Tibial nerve (tissue), 4 donors: ENCODE results near the gene ST3GAL3. TPM values are rescaled to one million over a fixed set of nuclear protein-coding genes. Genes with fewer than 3 reads are reported as not detected.

Source experiments
- DNase-seq, 2 donors: peaks; one replicate each; pipeline ENCODE4 v3.0.0-alpha.2; 2019; ENCODE audit warnings: low spot score in 2 of 2
- H3K27ac ChIP-seq, 4 donors: fragments of 200-600 bp; sonication (generic) in 3 of 4; one replicate each; pipeline ENCODE4 v1.5.1; 2017 to 2019; ENCODE audit warnings: mild to moderate bottlenecking in 1 of 4
- H3K27me3 ChIP-seq, 2 donors: fragments of 200-600 bp; sonication (generic) in 1 of 2; one replicate each; pipeline versions ENCODE4 v1.5.1 to v1.6.0; 2017 to 2019
- H3K36me3 ChIP-seq, 3 donors: fragments of 200-600 bp; sonication (generic); one replicate each; pipeline ENCODE4 v1.5.1; 2018 to 2019
- H3K4me1 ChIP-seq, 4 donors: fragments of 200-600 bp; sonication (generic) in 3 of 4; one replicate each; pipeline ENCODE4 v1.5.1; 2017 to 2019
- H3K4me3 ChIP-seq, 4 donors: fragments of 200-600 bp; sonication (generic) in 3 of 4; one replicate each; pipeline ENCODE4 v1.5.1; 2017 to 2019; ENCODE audit warnings: mild to moderate bottlenecking in 1 of 4, moderate library complexity in 1 of 4
- H3K9me3 ChIP-seq, 4 donors: fragments of 200-600 bp; sonication (generic) in 3 of 4; one replicate each; pipeline ENCODE4 v1.5.1; 2017 to 2019
- EP300 ChIP-seq, 2 donors: sonication (generic); formaldehyde crosslinking; IDR thresholded peaks; one replicate each; pipeline ENCODE4 v1.6.1; 2017; ENCODE audit warnings: antibody characterized with exemption in 2 of 2, mild to moderate bottlenecking in 1 of 2
- POLR2A ChIP-seq, 2 donors: fragments of 450-650 bp; IDR thresholded peaks; one replicate each; pipeline ENCODE4 v1.6.1; 2017; ENCODE audit warnings: antibody characterized with exemption in 2 of 2, mild to moderate bottlenecking in 2 of 2, moderate library complexity in 2 of 2
- WGBS, 2 donors: methylation state at CpG; one replicate each; pipeline ENCODE4 v1.1.5; 2018; 5-methylcytosine and 5-hydroxymethylcytosine counted together
- total RNA-seq, 4 donors: library from RNA; depleted of rRNA; stranded (reverse); fragments of >200 nt; gene quantifications; one replicate each; pipeline ENCODE4 v1.1.0, GENCODE V29; 2016
- TF ChIP-seq, protein P1 (sequence below), 5 experiments: fragments of 200-600 bp in 3 of 5; fragments of 450-650 bp in 2 of 5; sonication (generic) in 3 of 5; IDR thresholded peaks; one replicate each; pipeline ENCODE4 v1.5.1; 2016 to 2019; ENCODE audit warnings: antibody characterized with exemption in 5 of 5, mild to moderate bottlenecking in 3 of 5, moderate library complexity in 2 of 5

Gene ST3GAL3
- total RNA-seq, 4 donors from 2014 or later, result 20.7 to 27.0 (median 24.1) TPM

DNA sequence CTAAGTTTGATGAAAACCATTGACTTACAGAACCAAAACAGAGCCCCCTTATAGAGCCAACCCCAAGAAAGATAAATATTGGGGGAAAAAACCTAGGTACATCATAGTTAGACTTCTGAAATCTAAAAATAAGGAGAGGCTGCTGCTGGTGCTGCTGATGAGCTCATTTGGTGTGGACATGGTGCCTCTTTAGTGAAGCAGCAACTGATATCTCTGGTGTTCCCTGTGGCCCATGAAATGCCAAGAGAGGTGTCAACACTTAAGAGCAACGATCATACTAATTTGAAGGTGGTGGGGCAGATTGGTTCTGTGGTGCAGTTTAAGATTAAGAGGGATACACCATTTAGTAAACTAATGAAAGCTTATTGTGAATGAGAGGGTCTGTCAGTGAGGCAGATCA, 35.9 kb downstream of the ST3GAL3 start:
- 81 to 90% methylated on average over 1 of the region's 1 CpG for WGBS, 2 donors
- no peak overlapping the region for H3K4me3 ChIP-seq
- H3K36me3 ChIP-seq, result peaks cover 0 to 49% (median 0%) of the 10 kb centered on the region in 3 donors
- H3K9me3 ChIP-seq, result no peaks in the 10 kb centered on the region
- no peak for DNase-seq
- no peaks in the 10 kb centered on the region for H3K27me3 ChIP-seq
- H3K27ac ChIP-seq, result no peak overlapping the region
- no peaks in the 10 kb centered on the region for H3K4me1 ChIP-seq
- TF ChIP-seq, protein P1, sequence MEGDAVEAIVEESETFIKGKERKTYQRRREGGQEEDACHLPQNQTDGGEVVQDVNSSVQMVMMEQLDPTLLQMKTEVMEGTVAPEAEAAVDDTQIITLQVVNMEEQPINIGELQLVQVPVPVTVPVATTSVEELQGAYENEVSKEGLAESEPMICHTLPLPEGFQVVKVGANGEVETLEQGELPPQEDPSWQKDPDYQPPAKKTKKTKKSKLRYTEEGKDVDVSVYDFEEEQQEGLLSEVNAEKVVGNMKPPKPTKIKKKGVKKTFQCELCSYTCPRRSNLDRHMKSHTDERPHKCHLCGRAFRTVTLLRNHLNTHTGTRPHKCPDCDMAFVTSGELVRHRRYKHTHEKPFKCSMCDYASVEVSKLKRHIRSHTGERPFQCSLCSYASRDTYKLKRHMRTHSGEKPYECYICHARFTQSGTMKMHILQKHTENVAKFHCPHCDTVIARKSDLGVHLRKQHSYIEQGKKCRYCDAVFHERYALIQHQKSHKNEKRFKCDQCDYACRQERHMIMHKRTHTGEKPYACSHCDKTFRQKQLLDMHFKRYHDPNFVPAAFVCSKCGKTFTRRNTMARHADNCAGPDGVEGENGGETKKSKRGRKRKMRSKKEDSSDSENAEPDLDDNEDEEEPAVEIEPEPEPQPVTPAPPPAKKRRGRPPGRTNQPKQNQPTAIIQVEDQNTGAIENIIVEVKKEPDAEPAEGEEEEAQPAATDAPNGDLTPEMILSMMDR (IDR thresholded peaks at IDR 0.05), result no peak
- TF ChIP-seq EP300 (IDR thresholded peaks at IDR 0.05) (no peak), POLR2A (IDR thresholded peaks at IDR 0.05) (no peak)

DNA sequence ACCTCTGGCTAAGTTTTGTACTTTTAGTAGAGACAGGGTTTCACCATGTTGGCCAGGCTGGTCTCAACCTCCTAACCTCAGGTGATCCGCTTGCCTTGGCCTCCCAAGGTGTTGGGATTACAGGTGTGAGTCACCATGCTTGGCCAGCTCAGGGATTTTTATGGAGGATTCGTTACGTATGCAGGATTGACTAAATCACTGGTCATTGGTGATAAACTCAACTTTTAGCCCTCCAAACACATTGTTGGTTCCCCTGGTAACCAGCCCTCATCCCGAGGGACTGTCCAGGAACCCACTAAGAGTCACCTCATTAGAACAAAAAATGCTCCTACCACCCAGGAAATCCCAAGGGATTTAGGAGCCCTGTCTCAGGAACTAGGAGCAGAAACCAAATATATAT, 40.4 kb downstream of the ST3GAL3 start:
- DNase-seq, result no peak
- TF ChIP-seq POLR2A (IDR thresholded peaks at IDR 0.05) (no peak), EP300 (IDR thresholded peaks at IDR 0.05) (no peak)
- TF ChIP-seq, protein P1 (IDR thresholded peaks at IDR 0.05), result no peak

DNA sequence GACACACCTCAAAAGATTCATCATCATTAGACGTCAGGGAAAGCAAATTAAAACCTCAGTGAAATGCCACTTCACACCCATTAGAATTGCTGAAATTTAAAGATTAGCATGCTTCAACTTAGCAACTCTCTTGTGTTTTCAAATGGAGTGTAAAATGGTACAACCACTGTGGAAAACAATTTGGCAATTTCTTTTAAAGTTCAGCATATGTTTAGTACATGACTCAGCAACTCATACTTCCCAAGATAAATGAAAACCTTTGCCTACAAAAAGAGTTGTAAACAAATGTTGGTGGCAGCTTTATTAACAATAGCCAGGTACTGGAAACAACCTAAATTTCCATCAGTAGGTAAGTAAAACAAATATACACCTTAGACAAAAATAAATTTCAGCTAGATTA, 42.7 kb downstream of the ST3GAL3 start:
- no peaks in the 10 kb centered on the region for H3K4me1 ChIP-seq
- TF ChIP-seq, protein P1 (IDR thresholded peaks at IDR 0.05), result no peak
- TF ChIP-seq EP300 (IDR thresholded peaks at IDR 0.05) (no peak), POLR2A (IDR thresholded peaks at IDR 0.05) (no peak)
- no peak overlapping the region for H3K4me3 ChIP-seq
- DNase-seq, result no peak
- peaks cover 0 to 18% (median 0%) of the 10 kb centered on the region in 3 donors for H3K36me3 ChIP-seq
- 89 to 93% methylated on average over 1 of the region's 1 CpG for WGBS, 2 donors
- no peak overlapping the region for H3K27ac ChIP-seq
- no peaks in the 10 kb centered on the region for H3K9me3 ChIP-seq
- no peaks in the 10 kb centered on the region for H3K27me3 ChIP-seq

More for the DNA sequence above, 40.4 kb downstream of the ST3GAL3 start:
- no peaks in the 10 kb centered on the region for H3K27me3 ChIP-seq
- no peaks in the 10 kb centered on the region for H3K9me3 ChIP-seq
- H3K4me3 ChIP-seq, result no peak overlapping the region
- no peaks in the 10 kb centered on the region for H3K4me1 ChIP-seq
- H3K27ac ChIP-seq, result no peak overlapping the region
- H3K36me3 ChIP-seq, result peaks cover 0 to 24% (median 0%) of the 10 kb centered on the region in 3 donors
- 97 to 100% methylated on average over 4 of the region's 4 CpGs for WGBS, 2 donors

DNA sequence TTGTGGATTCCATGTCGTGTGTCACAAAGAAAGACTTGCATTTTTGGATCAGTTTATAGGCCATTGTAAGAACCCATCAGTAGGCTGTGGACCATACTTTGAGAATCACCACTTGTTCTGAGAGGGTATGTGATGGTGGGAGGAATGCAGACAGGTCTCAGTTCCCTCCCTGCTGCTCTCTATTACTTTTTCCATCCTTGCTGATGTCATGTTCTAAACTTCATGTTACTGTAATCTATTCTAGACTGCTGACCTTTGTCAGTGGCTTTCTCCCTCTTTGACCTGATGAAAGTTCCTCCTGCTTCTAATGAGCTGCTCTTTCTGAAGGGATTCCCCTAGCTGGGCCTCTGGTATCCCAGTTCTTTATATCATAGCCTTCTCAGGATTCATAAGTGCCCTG, 46.1 kb downstream of the ST3GAL3 start:
- TF ChIP-seq, protein P1 (IDR thresholded peaks at IDR 0.05), result no peak
- TF ChIP-seq POLR2A (IDR thresholded peaks at IDR 0.05), result no peak
- TF ChIP-seq EP300 (IDR thresholded peaks at IDR 0.05), result no peak
- Histone ChIP-seq H3K36me3 (peaks cover 0 to 9% (median 0%) of the 10 kb centered on the region in 3 donors), H3K27me3 (no peaks in the 10 kb centered on the region), H3K27ac (no peak overlapping the region), H3K4me1 (no peaks in the 10 kb centered on the region), H3K9me3 (no peaks in the 10 kb centered on the region), H3K4me3 (no peak overlapping the region)
- DNase-seq, result no peak
- WGBS, 2 donors, result 68 to 76% methylated on average over 1 of the region's 1 CpG

DNA sequence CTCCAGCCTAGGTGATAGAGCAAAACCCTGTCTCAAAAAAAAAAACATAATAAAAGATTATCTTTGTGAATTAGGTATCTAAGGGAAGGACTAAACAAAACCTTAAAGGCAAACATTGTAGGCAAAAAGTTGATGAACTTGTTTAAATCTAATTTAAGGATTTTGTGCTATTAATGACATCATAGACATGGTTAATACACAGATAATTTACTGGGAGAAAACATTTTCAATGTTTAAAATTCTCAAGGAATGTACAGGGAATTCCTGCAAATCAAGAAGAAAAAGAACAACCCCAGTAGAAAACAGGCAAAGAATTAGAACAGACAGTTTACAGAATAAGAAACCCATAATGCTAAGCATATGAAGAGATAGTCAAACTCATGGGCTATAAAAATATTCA, 47.6 kb downstream of the ST3GAL3 start:
- Histone ChIP-seq H3K4me3 (no peak overlapping the region), H3K4me1 (no peaks in the 10 kb centered on the region), H3K36me3 (peaks cover 0 to 9% (median 0%) of the 10 kb centered on the region in 3 donors), H3K27ac (no peak overlapping the region), H3K27me3 (no peaks in the 10 kb centered on the region), H3K9me3 (no peaks in the 10 kb centered on the region)
- TF ChIP-seq POLR2A (IDR thresholded peaks at IDR 0.05) (no peak), EP300 (IDR thresholded peaks at IDR 0.05) (no peak)
- TF ChIP-seq, protein P1 (IDR thresholded peaks at IDR 0.05), result no peak
- no peak for DNase-seq
